ENCODE measurements around the gene CPA4. TPM values are rescaled to one million over a fixed set of nuclear protein-coding genes. Genes with fewer than 3 reads are reported as not detected.
A peak's percentile ranks its signal among the peaks of the same experiment; 100 is the strongest.
"Not testable (repeated sequence)": the region's sequence is repeated elsewhere in the genome, so short reads cannot be mapped to it uniquely, and the experiment has no call there.

The CPA4 gene
- total RNA-seq, 3 donors from 2014 or later = 0.18 to 0.29 TPM; not detected in 1

DNA sequence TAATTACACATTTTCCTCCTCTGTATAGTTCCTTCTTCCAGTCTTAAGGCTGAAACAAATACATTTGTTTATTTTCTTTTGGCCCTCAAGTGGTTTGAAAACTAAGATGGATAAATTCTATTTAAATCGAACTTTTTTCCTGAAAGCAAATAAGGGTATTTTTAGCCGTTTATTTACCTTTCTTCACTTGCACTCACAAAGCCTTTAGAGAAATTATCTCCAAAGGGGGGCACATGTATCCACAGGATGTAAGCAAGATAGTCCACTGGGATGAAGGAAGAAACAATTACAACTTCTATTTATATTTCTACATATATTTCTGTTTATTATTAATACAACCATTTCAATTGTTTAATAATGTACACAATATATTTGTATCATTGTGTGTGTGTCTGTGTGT is 10.2 kb downstream of the CPA4 start:
- H3K9me3 Mint-ChIP-seq = no peaks in the 10 kb centered on the region
- DNase-seq (no peak), ATAC-seq (no peak)
- no peak overlapping the region for H3K4me3 Mint-ChIP-seq
- H3K27me3 Mint-ChIP-seq (ENCODE audit: low read depth) = peaks cover 1% of the 10 kb centered on the region
- H3K4me1 Mint-ChIP-seq (ENCODE audit: low read depth) = no peaks in the 10 kb centered on the region
- H3K36me3 Mint-ChIP-seq (ENCODE audit: insufficient read depth) = no peaks in the 10 kb centered on the region

DNA sequence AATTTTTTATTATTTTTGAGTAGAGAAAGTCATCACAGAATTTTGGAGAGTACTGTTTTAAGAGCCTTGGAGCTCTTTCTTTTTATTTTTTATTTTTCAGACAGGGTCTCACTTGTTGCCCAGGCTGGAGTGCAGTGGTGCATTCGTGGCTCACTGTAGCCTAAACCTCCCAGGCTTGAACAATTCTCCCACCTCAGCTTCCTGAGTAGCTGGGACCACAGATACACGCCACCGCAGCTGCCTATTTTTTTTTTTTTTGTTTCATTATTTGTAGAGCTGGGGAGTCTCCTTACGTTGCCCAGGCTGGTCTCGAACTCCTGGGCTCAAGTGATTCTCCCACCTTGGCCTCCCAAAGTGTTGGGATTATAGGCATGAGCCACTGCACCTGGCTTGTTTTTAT is 10.6 kb downstream of the CPA4 start:
- H3K9me3 Mint-ChIP-seq = no peaks in the 10 kb centered on the region

DNA sequence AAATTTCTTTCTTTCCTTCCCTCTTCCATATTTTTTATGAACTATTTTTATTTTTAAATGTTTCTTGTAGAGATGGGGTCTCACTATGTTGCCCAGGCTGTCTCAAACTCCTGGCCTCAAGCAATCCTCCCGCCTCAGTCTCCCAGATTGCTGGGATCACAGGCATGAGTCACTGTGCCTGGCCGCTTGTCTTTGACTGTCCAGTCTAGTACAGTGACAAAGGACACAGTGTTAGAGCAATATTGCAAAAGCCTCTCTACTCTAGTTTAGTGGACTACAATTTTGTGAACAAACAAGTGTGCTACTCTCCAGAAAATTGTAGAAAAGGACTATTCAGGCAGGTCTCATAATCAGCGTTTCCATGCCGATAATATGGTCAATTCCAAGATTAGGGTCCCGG is 11.0 kb downstream of the CPA4 start:
- H3K4me3 Mint-ChIP-seq = no peak overlapping the region
- DNase-seq = no peak
- no peaks in the 10 kb centered on the region for H3K4me1 Mint-ChIP-seq (ENCODE audit: low read depth)
- peaks cover 1% of the 10 kb centered on the region for H3K27me3 Mint-ChIP-seq (ENCODE audit: low read depth)
- ATAC-seq = no peak
- H3K9me3 Mint-ChIP-seq = no peaks in the 10 kb centered on the region
- H3K36me3 Mint-ChIP-seq (ENCODE audit: insufficient read depth) = no peaks in the 10 kb centered on the region

More for the DNA sequence above, 10.6 kb downstream of the CPA4 start:
- ATAC-seq = no peak
- no peak for DNase-seq
- Mint-ChIP-seq H3K27me3 (ENCODE audit: low read depth) (peaks cover 1% of the 10 kb centered on the region), H3K4me3 (no peak overlapping the region), H3K36me3 (ENCODE audit: insufficient read depth) (no peaks in the 10 kb centered on the region), H3K4me1 (ENCODE audit: low read depth) (no peaks in the 10 kb centered on the region)

DNA sequence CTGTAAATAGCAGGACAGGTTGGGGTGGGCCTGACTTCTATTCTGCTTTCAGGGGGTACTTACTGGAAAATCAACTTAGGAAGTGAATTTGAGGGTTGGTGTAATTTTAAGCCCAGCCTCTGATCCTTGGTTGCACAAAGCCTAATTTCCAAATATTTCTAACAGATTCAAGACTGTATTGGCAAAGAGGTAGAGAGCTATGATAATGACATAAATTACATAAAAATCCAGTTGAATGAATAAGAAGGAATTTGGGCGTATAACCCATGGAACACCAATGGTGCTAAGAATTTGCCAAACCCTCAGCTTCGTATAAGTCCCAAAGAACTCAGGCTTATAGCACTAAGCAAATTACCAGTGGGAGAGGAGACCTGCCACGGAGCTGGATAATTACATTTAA is 11.9 kb downstream of the CPA4 start:
- no peaks in the 10 kb centered on the region for H3K4me1 Mint-ChIP-seq (ENCODE audit: low read depth)
- DNase-seq (no peak), ATAC-seq (no peak)
- H3K36me3 Mint-ChIP-seq (ENCODE audit: insufficient read depth) = no peaks in the 10 kb centered on the region
- no peaks in the 10 kb centered on the region for H3K9me3 Mint-ChIP-seq
- H3K4me3 Mint-ChIP-seq = no peak overlapping the region
- H3K27me3 Mint-ChIP-seq (ENCODE audit: low read depth) = peaks cover 3% of the 10 kb centered on the region

DNA sequence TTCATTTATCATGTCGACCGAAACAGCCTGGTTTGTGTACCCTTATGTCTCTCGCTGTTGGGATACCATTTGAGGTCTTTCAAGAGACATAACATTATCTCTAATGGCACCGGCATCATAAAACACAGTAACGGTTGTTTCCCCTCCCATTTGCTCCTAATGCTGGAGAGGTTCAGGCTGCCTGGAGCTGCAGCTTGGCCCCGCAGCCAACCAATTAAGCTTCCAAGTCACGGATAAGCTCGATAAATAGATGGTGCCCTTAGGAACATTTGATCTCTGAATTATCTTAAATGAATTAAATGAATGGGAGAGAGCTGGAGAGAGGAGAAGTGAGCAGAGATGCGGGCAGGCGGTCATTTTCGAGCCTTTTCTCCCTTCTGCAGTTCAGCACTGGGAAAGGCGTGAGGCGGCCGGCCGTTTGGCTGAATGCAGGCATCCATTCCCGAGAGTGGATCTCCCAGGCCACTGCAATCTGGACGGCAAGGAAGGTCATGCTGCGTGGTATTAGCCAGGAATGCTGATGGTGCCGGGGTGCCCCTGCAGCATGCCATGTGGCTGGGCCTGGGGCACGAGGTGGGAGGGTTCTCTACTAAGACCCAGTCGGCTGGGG is 12.6 kb downstream of the CPA4 start:
- no peaks in the 10 kb centered on the region for H3K36me3 Mint-ChIP-seq (ENCODE audit: insufficient read depth)
- H3K9me3 Mint-ChIP-seq = no peaks in the 10 kb centered on the region
- peaks cover 6% of the 10 kb centered on the region for H3K27me3 Mint-ChIP-seq (ENCODE audit: low read depth)
- DNase-seq = no peak
- H3K4me1 Mint-ChIP-seq (ENCODE audit: low read depth) = no peaks in the 10 kb centered on the region
- no peak for ATAC-seq
- no peak overlapping the region for H3K4me3 Mint-ChIP-seq

DNA sequence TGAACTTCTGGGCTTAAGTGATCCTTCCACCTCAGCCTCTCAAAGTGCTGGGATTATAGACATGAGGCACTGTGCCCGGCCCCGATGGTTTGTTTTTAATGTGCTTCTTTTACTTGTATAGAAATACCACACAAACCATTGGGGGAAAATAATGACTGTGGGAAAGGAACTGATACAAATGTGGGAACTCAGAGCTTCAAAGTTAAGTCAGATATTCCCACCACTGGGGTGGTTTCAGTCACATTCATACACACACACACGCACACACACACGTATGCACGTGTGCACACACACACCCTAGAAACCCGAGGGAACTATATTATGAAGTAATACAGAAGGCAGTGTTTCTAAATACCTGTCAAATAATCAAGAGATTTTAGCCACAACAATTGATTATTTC is 17.0 kb downstream of the CPA4 start:
- Mint-ChIP-seq H3K9me3 (no peaks in the 10 kb centered on the region), H3K4me3 (no peak overlapping the region), H3K36me3 (ENCODE audit: insufficient read depth) (no peaks in the 10 kb centered on the region), H3K27me3 (ENCODE audit: low read depth) (peaks cover 4% of the 10 kb centered on the region), H3K4me1 (ENCODE audit: low read depth) (no peaks in the 10 kb centered on the region)
- DNase-seq (no peak), ATAC-seq (peak; percentile 27 to 41)

DNA sequence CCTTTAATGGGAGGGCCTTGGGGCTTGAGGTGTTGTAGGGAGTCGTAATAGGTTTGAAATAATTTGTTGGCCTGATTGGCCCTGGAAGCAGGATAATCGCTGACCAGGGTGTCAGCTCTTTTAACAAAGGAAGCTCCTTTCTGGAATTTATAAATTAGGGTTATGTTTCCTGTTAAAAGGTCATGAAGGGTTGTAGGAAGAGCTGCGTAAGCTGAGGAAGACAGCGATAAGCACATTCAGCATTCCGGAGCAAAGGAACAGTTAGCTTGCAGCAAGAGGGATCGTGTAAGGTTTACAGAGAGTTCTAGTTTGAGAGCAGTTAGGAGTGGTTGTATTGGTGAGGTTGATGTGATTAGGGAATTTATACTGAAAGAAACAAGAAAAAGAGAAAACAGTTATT is 21.3 kb downstream of the CPA4 start:
- Mint-ChIP-seq H3K4me1 (ENCODE audit: low read depth) (no peaks in the 10 kb centered on the region), H3K27me3 (ENCODE audit: low read depth) (peaks cover 4% of the 10 kb centered on the region)
- no peak for ATAC-seq

DNA sequence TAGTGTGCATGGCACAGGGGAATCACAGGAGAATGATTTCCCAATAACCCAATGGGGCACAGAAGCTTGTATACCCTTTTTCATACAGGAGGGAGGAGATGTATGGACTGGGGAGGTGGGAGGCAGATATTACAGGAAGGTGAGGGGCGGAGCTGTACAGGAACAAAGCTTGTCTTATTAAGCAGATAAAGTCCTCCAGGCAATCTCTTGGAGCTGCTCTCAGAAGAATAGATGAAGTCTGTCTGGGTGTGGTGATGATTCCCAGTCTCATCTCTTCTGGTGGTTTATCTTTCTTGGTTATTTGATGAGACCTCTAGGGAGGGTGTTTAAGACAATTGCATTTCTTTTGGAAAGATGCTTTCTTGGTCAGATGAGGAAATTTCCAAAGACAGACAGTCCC is 26.6 kb downstream of the CPA4 start:
- Mint-ChIP-seq H3K4me3 (no peak overlapping the region), H3K4me1 (ENCODE audit: low read depth) (no peaks in the 10 kb centered on the region), H3K27me3 (ENCODE audit: low read depth) (no peaks in the 10 kb centered on the region), H3K9me3 (no peaks in the 10 kb centered on the region), H3K36me3 (ENCODE audit: insufficient read depth) (no peaks in the 10 kb centered on the region)
- DNase-seq (no peak), ATAC-seq (no peak)

More for the DNA sequence above, 21.3 kb downstream of the CPA4 start:
- DNase-seq = no peak
- Mint-ChIP-seq H3K9me3 (no peaks in the 10 kb centered on the region), H3K4me3 (no peak overlapping the region), H3K36me3 (ENCODE audit: insufficient read depth) (no peaks in the 10 kb centered on the region)

DNA sequence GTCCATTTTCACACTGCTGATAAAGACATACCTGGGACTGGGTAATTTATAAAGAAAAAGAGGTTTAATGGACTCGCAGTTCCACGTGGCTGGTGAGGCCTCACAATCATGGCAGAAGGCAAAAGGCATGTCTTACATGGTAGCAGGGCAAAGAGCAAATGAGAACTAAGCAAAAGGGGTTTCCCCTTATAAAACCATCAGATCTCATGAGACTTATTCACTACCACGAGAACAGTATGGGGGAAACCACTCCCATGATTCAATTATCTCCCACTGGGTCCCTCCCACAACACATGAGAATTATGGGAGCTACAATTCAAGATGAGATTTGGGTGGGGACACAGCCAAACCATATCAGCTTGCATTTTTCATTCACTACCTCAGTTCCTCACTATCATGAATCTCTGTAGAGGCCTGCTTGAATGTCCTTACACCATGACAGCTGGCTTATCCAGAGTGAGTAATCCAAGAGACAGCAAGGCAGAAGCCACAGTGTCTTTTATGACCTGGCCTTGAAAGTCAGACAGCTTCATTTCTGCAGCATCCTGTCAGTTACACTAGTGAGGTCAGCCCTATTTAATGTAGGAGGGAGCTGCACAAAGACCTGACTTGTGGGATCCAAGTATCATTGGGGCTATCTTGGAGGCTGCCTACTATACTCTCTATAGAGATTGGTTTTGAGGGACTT is 28.7 kb downstream of the CPA4 start:
- H3K36me3 Mint-ChIP-seq (ENCODE audit: insufficient read depth); H3K4me3 Mint-ChIP-seq; H3K4me1 Mint-ChIP-seq (ENCODE audit: low read depth); DNase-seq; H3K9me3 Mint-ChIP-seq; H3K27me3 Mint-ChIP-seq (ENCODE audit: low read depth): not testable (repeated sequence)
- peak; percentile 41 to 43 for ATAC-seq

DNA sequence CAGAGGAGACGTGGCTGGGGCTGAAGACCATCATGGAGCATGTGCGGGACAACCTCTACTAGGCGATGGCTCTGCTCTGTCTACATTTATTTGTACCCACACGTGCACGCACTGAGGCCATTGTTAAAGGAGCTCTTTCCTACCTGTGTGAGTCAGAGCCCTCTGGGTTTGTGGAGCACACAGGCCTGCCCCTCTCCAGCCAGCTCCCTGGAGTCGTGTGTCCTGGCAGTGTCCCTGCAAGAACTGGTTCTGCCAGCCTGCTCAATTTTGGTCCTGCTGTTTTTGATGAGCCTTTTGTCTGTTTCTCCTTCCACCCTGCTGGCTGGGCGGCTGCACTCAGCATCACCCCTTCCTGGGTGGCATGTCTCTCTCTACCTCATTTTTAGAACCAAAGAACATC is 29.7 kb downstream of the CPA4 start:
- Mint-ChIP-seq H3K27me3 (ENCODE audit: low read depth) (no peaks in the 10 kb centered on the region), H3K4me3 (no peak overlapping the region), H3K4me1 (ENCODE audit: low read depth) (no peaks in the 10 kb centered on the region), H3K9me3 (no peaks in the 10 kb centered on the region), H3K36me3 (ENCODE audit: insufficient read depth) (no peaks in the 10 kb centered on the region)
- no peak for ATAC-seq
- DNase-seq = no peak

DNA sequence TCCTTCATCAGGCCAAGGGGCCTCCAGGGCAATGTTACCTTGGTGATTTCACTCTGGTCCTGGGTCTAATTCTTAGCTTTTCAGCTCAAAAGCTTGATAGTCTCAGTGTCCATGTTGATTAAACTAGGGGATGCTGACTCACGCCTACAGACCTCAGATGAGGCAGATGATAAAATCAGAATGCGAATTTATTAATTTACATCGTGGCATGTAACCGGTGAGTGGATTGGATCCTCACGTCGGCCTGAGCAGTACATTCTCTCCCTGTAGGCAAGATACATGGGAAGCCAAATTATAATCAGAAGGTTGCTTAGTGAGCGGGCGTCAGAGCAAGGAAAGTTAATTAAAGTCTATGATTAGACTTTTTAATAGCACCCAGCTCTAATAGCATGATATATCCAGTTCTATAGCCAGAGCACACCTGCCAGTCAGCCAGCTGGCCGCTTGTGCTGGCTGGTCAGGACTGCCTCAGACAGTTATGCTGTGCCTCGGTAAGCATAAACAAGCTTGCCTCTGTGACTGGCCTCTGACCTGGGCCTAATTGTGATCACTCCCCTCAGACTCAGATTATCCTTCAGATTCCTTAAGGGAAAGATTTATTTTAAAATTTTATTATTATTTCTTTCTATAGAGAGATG is 31.5 kb downstream of the CPA4 start:
- Mint-ChIP-seq H3K27me3 (ENCODE audit: low read depth) (no peaks in the 10 kb centered on the region), H3K9me3 (no peaks in the 10 kb centered on the region), H3K4me1 (ENCODE audit: low read depth) (no peaks in the 10 kb centered on the region), H3K36me3 (ENCODE audit: insufficient read depth) (no peaks in the 10 kb centered on the region), H3K4me3 (no peak overlapping the region)
- no peak for ATAC-seq
- DNase-seq = no peak

DNA sequence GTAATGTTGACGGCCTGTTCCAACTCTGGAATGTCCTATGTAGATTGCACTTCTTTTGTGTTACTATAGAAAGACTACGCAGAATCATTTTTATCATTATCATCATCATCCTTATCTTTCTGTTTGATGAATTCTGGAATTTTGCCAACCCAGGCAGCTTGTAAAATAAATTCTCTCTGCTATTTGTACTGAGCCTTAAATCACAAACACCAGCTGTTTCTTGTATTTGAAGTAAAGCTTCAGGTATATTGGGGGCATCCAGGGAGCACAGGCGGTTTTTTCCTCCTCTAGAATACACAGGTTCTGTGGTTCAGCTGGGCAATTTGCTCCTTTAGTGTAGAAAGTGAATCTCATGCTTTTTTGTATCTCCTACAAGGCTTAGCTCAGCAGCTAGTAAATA is 36.7 kb downstream of the CPA4 start:
- no peaks in the 10 kb centered on the region for H3K36me3 Mint-ChIP-seq (ENCODE audit: insufficient read depth)
- no peaks in the 10 kb centered on the region for H3K4me1 Mint-ChIP-seq (ENCODE audit: low read depth)
- no peaks in the 10 kb centered on the region for H3K9me3 Mint-ChIP-seq
- H3K4me3 Mint-ChIP-seq = no peak overlapping the region
- no peak for DNase-seq
- no peak for ATAC-seq
- no peaks in the 10 kb centered on the region for H3K27me3 Mint-ChIP-seq (ENCODE audit: low read depth)

DNA sequence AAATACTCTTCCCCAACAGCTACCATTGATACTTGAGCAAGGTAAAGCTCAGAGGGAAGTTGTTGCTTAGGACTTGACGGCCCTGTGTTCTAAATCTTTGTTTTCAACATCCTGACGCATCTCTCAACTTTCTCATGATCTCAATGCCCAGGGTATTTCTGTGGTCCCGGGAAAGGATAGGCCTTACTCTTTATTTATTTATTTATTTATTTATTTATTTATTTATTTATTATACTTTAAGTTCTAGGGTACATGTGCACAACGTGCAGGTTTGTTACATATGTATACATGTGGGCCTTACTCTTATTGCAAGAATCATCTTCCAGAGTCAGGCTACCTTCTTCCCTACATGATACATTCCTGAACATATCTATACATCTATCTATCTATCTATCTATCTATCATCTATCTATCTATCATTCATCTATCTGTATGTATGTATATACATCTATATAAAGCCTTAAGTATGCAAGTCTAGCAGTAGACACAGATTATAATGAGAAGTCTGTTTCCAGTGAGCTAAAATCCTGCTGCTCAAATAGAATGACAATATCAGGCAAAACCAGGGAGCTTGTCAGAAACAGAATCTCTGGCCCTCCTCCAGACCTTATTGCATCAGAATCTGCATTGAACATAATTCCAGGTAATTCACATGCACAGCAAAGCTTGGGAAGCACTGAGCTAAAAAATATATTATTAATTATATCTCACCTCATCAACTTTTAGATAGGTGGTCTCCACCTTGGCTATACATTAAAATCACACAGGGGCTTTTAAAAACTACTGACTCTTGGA is 39.5 kb downstream of the CPA4 start:
- Mint-ChIP-seq H3K9me3 (no peaks in the 10 kb centered on the region), H3K4me3 (no peak overlapping the region), H3K36me3 (ENCODE audit: insufficient read depth) (no peaks in the 10 kb centered on the region), H3K27me3 (ENCODE audit: low read depth) (no peaks in the 10 kb centered on the region), H3K4me1 (ENCODE audit: low read depth) (no peaks in the 10 kb centered on the region)
- DNase-seq (no peak), ATAC-seq (no peak)

DNA sequence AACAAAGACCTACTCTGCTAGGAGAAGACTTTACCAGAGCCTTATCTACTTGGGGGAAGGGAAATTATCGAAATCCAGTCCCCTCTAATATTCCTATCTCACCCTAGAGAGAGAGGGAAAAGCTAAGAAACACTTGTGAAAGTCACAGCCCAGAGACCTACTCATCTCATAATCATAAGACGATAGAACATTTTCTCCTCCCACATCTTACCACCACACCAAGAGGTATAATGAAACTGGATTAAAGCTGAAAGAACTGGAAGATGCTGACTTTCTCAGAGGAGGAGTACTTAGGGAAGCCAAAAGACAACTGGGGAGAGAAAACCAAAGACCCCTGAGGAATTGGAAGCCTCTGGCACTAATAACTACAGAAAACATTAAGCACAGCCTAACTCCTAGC is 40.9 kb downstream of the CPA4 start:
- Mint-ChIP-seq H3K4me1 (ENCODE audit: low read depth) (no peaks in the 10 kb centered on the region), H3K36me3 (ENCODE audit: insufficient read depth) (no peaks in the 10 kb centered on the region), H3K4me3 (no peak overlapping the region), H3K9me3 (no peaks in the 10 kb centered on the region), H3K27me3 (ENCODE audit: low read depth) (no peaks in the 10 kb centered on the region)
- ATAC-seq = peak in 1 of 2 donors; percentile 21
- no peak for DNase-seq

Data from activated T-cell treated with anti-CD3 and anti-CD28 coated beads, Interleukin-2, amount 50 U/mL, for 4 hours (primary cell).